Inferior parietal cortex (tissue), 1 donor: Measurements from ENCODE around the gene HS3ST3B1.

Experiments
- DNase-seq: peaks from one replicate; pipeline ENCODE4 v3.0.0-alpha.2; 2016; ENCODE audit errors: extremely low spot score

Gene HS3ST3B1

GRCh38 chr17:14303343-14304221 lies 2.7 kb downstream of the HS3ST3B1 start:
- DNase-seq, result no peak

- no peak for DNase-seq
Measured at GRCh38 chr17:14304222-14304772, 3.4 kb downstream of the HS3ST3B1 start.

GRCh38 chr17:14304773-14305517 lies 4.1 kb downstream of the HS3ST3B1 start:
- DNase-seq, result no peak

- DNase-seq, result no peak
Measured at GRCh38 chr17:14305785-14306496, 5.1 kb downstream of the HS3ST3B1 start.

GRCh38 chr17:14306596-14306995 lies 5.7 kb downstream of the HS3ST3B1 start:
- DNase-seq, result no peak

GRCh38 chr17:14307560-14308024 lies 6.7 kb downstream of the HS3ST3B1 start:
- DNase-seq, result no peak

GRCh38 chr17:14308636-14308964 lies 7.7 kb downstream of the HS3ST3B1 start:
- DNase-seq, result no peak

GRCh38 chr17:14308965-14309879 lies 8.3 kb downstream of the HS3ST3B1 start:
- DNase-seq, result peak; percentile 63

GRCh38 chr17:14310101-14310500 lies 9.2 kb downstream of the HS3ST3B1 start:
- no peak for DNase-seq

GRCh38 chr17:14310605-14311004 lies 9.7 kb downstream of the HS3ST3B1 start:
- DNase-seq, result no peak

- no peak for DNase-seq
Measured at GRCh38 chr17:14311186-14311705, 10.4 kb downstream of the HS3ST3B1 start.

GRCh38 chr17:14311981-14312380 lies 11.1 kb downstream of the HS3ST3B1 start:
- DNase-seq, result no peak

GRCh38 chr17:14312522-14312921 lies 11.6 kb downstream of the HS3ST3B1 start:
- no peak for DNase-seq

- no peak for DNase-seq
Measured at GRCh38 chr17:14316126-14316832, 15.4 kb downstream of the HS3ST3B1 start.

- DNase-seq, result no peak
Measured at GRCh38 chr17:14317383-14317782, 16.5 kb downstream of the HS3ST3B1 start.

GRCh38 chr17:14318109-14318917 lies 17.4 kb downstream of the HS3ST3B1 start:
- DNase-seq, result no peak

GRCh38 chr17:14318918-14319205 lies 18.0 kb downstream of the HS3ST3B1 start:
- DNase-seq, result no peak

GRCh38 chr17:14320098-14320497 lies 19.2 kb downstream of the HS3ST3B1 start:
- DNase-seq, result no peak

GRCh38 chr17:14320734-14321475 lies 20.0 kb downstream of the HS3ST3B1 start:
- no peak for DNase-seq
